ENCODE results near the gene RGS14. TPM values are rescaled to one million over a fixed set of nuclear protein-coding genes. Genes with fewer than 3 reads are reported as not detected.

The RGS14 gene
- total RNA-seq, 4 donors from 2014 or later = 7.0 to 16.4 (median 7.5) TPM

DNA sequence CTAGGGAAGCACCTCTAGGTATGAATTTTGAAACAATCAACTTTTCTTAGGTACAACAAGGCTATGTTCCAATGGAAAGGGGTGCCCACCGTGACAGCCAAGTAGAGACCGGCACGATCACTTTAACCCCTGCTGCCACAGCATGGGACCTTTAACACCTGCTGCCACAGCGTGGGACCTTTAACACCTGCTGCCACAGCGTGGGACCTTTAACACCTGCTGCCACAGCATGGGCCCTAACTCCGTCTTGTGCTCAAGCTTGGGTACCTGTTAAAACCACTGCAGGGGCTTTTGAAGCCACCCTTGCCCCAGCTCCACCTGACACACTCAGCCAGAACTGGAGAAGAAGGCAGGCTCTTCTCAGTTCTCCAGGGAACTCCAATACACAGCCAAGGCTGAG is 27.8 kb upstream of the RGS14 start:
- TF ChIP-seq, protein P1, sequence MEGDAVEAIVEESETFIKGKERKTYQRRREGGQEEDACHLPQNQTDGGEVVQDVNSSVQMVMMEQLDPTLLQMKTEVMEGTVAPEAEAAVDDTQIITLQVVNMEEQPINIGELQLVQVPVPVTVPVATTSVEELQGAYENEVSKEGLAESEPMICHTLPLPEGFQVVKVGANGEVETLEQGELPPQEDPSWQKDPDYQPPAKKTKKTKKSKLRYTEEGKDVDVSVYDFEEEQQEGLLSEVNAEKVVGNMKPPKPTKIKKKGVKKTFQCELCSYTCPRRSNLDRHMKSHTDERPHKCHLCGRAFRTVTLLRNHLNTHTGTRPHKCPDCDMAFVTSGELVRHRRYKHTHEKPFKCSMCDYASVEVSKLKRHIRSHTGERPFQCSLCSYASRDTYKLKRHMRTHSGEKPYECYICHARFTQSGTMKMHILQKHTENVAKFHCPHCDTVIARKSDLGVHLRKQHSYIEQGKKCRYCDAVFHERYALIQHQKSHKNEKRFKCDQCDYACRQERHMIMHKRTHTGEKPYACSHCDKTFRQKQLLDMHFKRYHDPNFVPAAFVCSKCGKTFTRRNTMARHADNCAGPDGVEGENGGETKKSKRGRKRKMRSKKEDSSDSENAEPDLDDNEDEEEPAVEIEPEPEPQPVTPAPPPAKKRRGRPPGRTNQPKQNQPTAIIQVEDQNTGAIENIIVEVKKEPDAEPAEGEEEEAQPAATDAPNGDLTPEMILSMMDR (IDR thresholded peaks at IDR 0.05; ENCODE audit: low read depth) = no peak

DNA sequence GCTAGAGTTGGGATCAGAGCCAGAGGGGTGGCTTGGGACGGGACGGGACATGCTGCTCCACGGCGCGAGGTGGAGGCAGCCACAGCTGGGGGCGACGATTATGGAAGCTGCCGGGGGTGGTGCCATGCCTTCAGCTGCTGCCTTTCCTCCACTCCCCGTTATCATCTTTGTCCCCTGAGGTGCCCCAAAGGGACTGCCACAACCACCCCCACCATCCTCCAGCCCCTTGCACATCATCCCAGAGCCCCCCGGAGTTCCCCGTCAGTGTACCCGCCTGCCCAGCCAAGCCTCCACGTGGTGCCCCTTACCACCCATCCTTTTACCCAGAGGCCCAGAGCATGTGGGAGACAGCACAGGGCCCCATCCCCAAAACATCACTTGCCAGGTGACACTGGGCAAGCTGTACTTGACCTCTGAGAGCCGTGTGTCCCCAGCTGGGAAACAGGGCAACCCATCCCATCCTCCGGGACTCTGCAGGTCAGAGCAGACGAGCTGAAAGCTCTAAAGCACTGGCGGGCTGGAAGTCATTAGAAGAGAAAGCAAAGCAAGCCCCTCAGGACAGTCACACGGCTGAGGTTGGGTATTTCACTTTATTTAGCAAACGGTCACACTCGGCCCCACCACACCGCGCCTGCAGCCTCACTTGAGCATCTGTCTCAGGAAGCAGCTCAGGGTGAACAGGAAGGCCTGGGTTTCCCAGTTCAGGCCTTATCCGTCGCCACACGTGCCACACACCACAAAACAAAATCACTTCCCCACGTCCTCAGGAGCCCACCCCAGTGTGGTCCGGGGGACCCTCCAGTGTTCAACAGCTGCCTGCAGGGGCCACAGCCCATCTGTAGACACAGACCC is 26.5 kb upstream of the RGS14 start:
- TF ChIP-seq, protein P1 (IDR thresholded peaks at IDR 0.05; ENCODE audit: low read depth) = no peak

DNA sequence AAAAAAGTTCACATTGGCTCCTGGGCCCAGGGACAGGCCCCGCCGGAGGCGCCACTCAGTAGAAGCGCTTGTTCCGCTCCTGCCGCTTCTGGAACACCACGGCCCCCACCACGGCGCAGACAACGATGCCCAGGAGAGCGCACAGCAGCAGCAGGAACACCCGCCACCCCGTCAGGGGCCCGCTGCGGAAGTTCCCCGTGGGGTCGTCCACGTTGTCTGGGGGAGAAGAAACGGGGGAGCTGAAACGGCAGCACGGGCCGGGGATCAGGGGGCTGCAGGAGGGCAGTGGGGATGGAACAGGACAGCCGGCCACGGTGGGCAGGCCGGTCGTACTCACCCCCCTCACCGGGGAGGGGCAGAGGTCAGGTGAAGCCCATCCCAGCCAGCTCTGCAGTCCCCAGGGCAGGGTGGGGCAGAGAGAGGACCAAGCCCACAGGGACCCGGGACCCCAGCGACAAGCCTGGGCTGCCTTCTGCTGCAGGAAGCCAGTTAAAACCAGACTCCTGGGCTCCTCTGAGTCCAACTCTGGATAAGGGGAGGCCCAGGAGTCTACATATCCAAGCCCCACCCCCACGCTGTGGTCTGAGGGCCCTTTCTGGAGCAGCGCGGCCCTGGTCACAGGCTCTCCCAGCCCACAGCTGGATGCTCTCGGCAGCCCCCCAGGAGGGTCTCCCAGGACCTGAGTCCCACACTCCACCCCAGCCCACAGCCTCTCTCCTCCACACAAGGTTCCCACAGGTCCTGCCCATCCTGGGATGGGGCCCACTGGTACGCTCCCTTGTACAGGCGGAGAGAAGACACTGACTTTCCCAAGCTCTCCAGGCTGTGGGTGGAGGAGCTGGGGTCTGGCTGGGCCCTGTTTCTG is 25.5 kb upstream of the RGS14 start:
- TF ChIP-seq, protein P1 (IDR thresholded peaks at IDR 0.05; ENCODE audit: low read depth) = no peak

DNA sequence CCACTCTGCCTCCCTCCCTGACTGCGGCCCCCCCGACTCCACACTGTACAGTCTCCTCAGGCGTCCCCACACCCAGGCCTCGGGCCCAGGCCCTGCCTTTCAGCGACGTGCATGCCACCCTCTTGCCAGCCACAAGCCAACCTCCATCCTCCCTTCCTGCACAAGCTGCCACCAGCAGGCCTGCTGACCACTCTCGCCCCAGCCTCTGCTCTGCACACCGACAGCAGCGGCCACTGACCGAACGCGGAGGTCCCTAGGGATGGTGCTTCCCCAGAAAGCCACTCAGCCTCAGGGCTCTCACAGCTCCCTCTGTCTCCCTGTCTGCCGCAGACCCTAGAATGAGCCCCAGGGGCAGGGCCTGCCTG is 24.8 kb upstream of the RGS14 start:
- TF ChIP-seq, protein P1 (IDR thresholded peaks at IDR 0.05; ENCODE audit: low read depth) = no peak

DNA sequence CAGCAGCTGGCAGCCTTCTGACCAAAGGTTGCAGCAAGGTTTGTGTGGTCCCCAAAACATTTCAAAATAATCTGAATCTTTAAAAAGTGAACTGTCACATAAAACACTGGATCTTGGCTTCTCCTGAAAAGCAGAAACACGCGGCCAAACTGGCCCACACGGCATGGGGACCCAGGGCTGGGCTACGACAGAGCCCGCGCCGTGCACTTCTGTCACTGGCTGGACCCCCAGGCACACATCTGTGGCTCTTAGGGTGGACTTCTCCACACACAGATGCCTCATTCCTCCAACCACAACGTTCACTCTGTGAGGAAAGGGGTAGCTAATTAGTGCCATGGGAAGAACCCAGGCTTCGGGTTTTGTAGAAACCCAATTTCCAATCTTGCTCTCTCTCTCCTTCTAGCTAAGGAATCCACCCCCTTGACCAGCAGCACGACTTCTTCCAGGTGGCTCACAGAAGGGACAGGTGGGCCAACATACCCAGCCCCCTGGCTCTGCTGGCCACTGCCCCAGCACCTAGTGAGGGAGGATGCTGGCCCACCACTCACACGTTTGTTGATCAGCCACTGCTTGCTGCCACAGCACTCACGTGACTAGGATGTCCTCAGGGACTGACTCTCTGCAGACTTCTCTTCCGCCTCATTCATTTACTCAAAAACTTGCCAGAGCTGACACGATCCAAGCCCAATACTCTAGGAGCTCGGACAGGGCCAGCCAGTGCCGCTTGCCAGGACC is 24.1 kb upstream of the RGS14 start:
- TF ChIP-seq, protein P1 (IDR thresholded peaks at IDR 0.05; ENCODE audit: low read depth) = no peak

DNA sequence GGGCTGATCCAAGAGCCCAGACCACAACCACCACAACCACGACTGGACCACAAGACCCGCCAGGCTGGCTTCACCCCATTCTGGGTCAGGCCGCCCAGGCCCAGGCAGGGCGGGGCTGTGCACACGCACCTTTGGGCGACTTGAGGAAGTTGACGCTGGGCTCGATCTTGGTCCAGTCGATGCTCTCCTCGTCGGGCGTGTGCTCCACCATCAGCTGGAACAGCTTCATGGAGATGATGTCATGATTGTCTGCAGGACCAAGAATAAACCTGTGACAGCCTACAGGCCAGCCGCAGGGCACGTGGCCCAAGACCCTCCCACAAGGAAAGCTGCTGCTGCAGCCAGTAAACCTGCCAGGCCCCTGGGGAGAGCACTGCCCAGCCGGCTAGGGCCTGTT is 23.6 kb upstream of the RGS14 start:
- TF ChIP-seq, protein P1 (IDR thresholded peaks at IDR 0.05; ENCODE audit: low read depth) = no peak
